ENCODE results near the gene BGLAP. TPM values are rescaled to one million over a fixed set of nuclear protein-coding genes. Genes with fewer than 3 reads are reported as not detected.

Gene BGLAP
- total RNA-seq, 1 experiment from 2014 or later, result 2.4 TPM

DNA sequence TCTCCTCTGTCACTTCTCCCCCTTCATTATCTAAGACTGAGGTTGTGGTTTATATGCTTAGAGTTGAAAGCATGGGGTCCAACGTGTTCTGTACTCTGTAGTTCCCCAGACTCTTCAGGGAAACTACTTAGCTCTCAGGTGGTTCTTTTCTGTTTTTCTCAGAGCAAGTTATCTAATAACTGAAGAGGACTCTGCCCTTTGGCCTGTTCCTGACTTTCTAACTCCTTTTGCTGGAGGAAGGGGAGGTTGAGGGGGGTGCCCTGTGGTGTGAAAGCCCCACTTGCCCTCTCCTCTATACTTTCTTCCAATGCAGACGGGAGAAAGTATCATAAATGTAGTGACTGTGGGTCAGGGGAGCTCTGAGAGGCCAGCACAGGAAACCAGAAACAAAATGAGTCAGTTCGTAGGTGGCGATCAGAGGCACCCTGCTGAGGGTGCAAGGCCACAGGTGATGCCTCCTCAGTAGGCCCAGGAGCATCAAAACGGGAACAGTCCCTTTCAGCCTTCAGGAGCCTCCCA, 43.1 kb upstream of the BGLAP start:
- no peak for TF ChIP-seq EZH2 (IDR thresholded peaks at IDR 0.05; ENCODE audit: borderline replicate concordance, low read depth, low read length, poor library complexity, severe bottlenecking)
- TF ChIP-seq, protein P1, sequence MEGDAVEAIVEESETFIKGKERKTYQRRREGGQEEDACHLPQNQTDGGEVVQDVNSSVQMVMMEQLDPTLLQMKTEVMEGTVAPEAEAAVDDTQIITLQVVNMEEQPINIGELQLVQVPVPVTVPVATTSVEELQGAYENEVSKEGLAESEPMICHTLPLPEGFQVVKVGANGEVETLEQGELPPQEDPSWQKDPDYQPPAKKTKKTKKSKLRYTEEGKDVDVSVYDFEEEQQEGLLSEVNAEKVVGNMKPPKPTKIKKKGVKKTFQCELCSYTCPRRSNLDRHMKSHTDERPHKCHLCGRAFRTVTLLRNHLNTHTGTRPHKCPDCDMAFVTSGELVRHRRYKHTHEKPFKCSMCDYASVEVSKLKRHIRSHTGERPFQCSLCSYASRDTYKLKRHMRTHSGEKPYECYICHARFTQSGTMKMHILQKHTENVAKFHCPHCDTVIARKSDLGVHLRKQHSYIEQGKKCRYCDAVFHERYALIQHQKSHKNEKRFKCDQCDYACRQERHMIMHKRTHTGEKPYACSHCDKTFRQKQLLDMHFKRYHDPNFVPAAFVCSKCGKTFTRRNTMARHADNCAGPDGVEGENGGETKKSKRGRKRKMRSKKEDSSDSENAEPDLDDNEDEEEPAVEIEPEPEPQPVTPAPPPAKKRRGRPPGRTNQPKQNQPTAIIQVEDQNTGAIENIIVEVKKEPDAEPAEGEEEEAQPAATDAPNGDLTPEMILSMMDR (conservative IDR thresholded peaks at IDR 0.05; ENCODE audit: low read depth, low read length), result no peak
- peaks cover 3% of the 10 kb centered on the region for H3K36me3 ChIP-seq (ENCODE audit: insufficient read depth, low read length, poor library complexity, severe bottlenecking)
- no peaks in the 10 kb centered on the region for H3K27me3 ChIP-seq (replicated peaks; ENCODE audit: insufficient read depth, low read depth, low read length, poor library complexity)
- intact Hi-C loops (cut with micrococcal nuclease; ENCODE audit: unreplicated experiment), result no loop called here
- no peaks in the 10 kb centered on the region for H3K9me3 ChIP-seq (ENCODE audit: low read depth, low read length, poor library complexity, severe bottlenecking)
- H3K4me3 ChIP-seq (ENCODE audit: low read depth, low read length, poor library complexity, severe bottlenecking), result no peak overlapping the region
- no TSS peak for BruUV-seq (replicated peaks)
- peaks cover 6% of the 10 kb centered on the region for H3K4me1 ChIP-seq (ENCODE audit: insufficient read depth, low read length, poor library complexity, severe bottlenecking)
- CTCF ChIA-PET, result no interaction called here
- no peak overlapping the region for H3K27ac ChIP-seq (ENCODE audit: low read depth, low read length, poor library complexity, severe bottlenecking)
- POLR2A ChIA-PET (ENCODE audit: low non-redundant PET), result no interaction called here
- DNase-seq (ENCODE audit: low spot score), result no peak

DNA sequence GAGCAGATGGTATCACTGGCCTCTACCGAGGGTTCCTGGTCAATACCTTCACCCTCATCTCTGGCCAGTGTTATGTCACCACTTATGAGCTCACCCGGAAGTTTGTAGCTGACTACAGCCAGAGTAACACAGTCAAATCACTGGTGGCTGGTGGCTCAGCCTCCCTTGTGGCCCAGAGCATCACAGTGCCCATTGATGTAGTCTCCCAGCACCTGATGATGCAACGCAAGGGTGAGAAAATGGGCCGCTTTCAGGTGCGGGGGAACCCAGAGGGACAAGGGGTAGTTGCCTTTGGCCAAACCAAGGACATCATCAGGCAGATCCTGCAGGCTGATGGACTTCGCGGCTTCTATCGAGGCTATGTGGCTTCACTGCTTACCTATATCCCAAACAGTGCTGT, 41.9 kb upstream of the BGLAP start:
- BruUV-seq (replicated peaks), result no TSS peak
- Histone ChIP-seq H3K4me1 (ENCODE audit: insufficient read depth, low read length, poor library complexity, severe bottlenecking) (no peaks in the 10 kb centered on the region), H3K27me3 (replicated peaks; ENCODE audit: insufficient read depth, low read depth, low read length, poor library complexity) (no peaks in the 10 kb centered on the region), H3K36me3 (ENCODE audit: insufficient read depth, low read length, poor library complexity, severe bottlenecking) (peaks cover 3% of the 10 kb centered on the region), H3K27ac (ENCODE audit: low read depth, low read length, poor library complexity, severe bottlenecking) (no peak overlapping the region), H3K9me3 (ENCODE audit: low read depth, low read length, poor library complexity, severe bottlenecking) (no peaks in the 10 kb centered on the region), H3K4me3 (ENCODE audit: low read depth, low read length, poor library complexity, severe bottlenecking) (no peak overlapping the region)
- TF ChIP-seq, protein P1 (conservative IDR thresholded peaks at IDR 0.05; ENCODE audit: low read depth, low read length), result no peak
- TF ChIP-seq EZH2 (IDR thresholded peaks at IDR 0.05; ENCODE audit: borderline replicate concordance, low read depth, low read length, poor library complexity, severe bottlenecking), result no peak
- ChIA-PET CTCF (interaction anchor here (0.6 kb wide), 1 partner anchor 28 kb away, joined by 6 read pairs; no protein-coding TSS in a partner anchor), POLR2A (ENCODE audit: low non-redundant PET) (no interaction called here)
- no peak for DNase-seq (ENCODE audit: low spot score)
- intact Hi-C loops (cut with micrococcal nuclease; ENCODE audit: unreplicated experiment), result no loop called here

DNA sequence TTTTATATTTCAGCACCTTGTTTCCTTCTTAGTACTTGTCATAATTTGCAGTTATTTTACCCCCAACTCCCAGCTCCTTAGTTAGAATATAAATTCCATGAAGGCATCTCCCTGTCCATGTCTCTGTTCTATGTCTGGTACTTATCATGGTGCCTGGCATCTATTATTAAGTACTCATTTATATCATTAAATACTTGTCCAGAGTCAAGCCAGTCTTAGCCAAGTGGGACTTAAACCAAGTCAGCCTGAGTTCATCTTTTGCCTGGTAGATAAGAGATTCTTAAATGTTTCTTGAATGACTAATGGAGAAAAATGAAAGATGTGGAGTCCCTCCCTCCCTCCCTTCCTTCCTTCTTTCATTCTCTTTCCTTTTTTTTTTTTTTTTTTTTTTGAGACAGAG, 38.7 kb upstream of the BGLAP start:
- no peak for DNase-seq (ENCODE audit: low spot score)
- H3K4me3 ChIP-seq (ENCODE audit: low read depth, low read length, poor library complexity, severe bottlenecking), result no peak overlapping the region
- intact Hi-C loops (cut with micrococcal nuclease; ENCODE audit: unreplicated experiment), result no loop called here
- H3K4me1 ChIP-seq (ENCODE audit: insufficient read depth, low read length, poor library complexity, severe bottlenecking), result no peaks in the 10 kb centered on the region
- no peaks in the 10 kb centered on the region for H3K9me3 ChIP-seq (ENCODE audit: low read depth, low read length, poor library complexity, severe bottlenecking)
- no peaks in the 10 kb centered on the region for H3K27me3 ChIP-seq (replicated peaks; ENCODE audit: insufficient read depth, low read depth, low read length, poor library complexity)
- CTCF ChIA-PET, result no interaction called here
- H3K27ac ChIP-seq (ENCODE audit: low read depth, low read length, poor library complexity, severe bottlenecking), result no peak overlapping the region
- peaks cover 8% of the 10 kb centered on the region for H3K36me3 ChIP-seq (ENCODE audit: insufficient read depth, low read length, poor library complexity, severe bottlenecking)
- POLR2A ChIA-PET (ENCODE audit: low non-redundant PET), result no interaction called here
- no peak for TF ChIP-seq EZH2 (IDR thresholded peaks at IDR 0.05; ENCODE audit: borderline replicate concordance, low read depth, low read length, poor library complexity, severe bottlenecking)
- TF ChIP-seq, protein P1 (conservative IDR thresholded peaks at IDR 0.05; ENCODE audit: low read depth, low read length), result no peak
- BruUV-seq (replicated peaks), result no TSS peak
